Cardiac fibroblast (primary cell): ENCODE results near the gene SOX4.

ENCODE experiments used
- DNase-seq, 2 donors: peaks; one replicate each; pipeline versions ENCODE4 v3.0.0 to v3.0.0-alpha.2; 2010; ENCODE audit warnings: low read depth in 2 of 2
- H3K4me3 ChIP-seq, 2 donors: replicated peaks in 1 of 2; 1 replicate in 1 of 2; 2 replicates in 1 of 2; pipeline ENCODE4 v1.5.1; 2011; ENCODE audit warnings: low read depth in 2 of 2, low read length in 2 of 2, mild to moderate bottlenecking in 2 of 2, moderate library complexity in 1 of 2
- TF ChIP-seq, protein P1 (sequence below): IDR thresholded peaks from one replicate; pipeline ENCODE4 v1.5.1; 2011; ENCODE audit warnings: low read depth, mild to moderate bottlenecking, low read length, inconsistent platforms

Gene SOX4

DNA sequence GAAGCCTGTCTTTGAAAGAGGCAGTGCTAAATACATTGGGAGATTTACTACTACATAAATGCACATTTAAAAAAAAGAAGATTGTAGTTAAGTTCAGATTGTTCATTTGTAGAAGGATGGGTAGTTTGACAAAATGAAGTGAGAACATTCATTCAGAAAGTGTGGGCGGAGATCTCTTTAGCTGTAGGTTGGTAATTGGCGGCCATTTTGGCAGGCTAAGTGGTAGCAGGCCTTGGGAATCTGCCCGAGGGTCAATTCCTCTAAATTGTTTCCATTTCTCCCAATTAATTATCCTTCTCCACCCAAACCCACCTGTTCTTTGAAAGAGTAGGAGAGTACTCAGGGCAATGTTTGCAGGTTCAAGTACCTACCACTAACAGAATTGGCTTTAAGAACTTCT lies 17.9 kb downstream of the SOX4 start:
- TF ChIP-seq, protein P1, sequence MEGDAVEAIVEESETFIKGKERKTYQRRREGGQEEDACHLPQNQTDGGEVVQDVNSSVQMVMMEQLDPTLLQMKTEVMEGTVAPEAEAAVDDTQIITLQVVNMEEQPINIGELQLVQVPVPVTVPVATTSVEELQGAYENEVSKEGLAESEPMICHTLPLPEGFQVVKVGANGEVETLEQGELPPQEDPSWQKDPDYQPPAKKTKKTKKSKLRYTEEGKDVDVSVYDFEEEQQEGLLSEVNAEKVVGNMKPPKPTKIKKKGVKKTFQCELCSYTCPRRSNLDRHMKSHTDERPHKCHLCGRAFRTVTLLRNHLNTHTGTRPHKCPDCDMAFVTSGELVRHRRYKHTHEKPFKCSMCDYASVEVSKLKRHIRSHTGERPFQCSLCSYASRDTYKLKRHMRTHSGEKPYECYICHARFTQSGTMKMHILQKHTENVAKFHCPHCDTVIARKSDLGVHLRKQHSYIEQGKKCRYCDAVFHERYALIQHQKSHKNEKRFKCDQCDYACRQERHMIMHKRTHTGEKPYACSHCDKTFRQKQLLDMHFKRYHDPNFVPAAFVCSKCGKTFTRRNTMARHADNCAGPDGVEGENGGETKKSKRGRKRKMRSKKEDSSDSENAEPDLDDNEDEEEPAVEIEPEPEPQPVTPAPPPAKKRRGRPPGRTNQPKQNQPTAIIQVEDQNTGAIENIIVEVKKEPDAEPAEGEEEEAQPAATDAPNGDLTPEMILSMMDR = no peak

DNA sequence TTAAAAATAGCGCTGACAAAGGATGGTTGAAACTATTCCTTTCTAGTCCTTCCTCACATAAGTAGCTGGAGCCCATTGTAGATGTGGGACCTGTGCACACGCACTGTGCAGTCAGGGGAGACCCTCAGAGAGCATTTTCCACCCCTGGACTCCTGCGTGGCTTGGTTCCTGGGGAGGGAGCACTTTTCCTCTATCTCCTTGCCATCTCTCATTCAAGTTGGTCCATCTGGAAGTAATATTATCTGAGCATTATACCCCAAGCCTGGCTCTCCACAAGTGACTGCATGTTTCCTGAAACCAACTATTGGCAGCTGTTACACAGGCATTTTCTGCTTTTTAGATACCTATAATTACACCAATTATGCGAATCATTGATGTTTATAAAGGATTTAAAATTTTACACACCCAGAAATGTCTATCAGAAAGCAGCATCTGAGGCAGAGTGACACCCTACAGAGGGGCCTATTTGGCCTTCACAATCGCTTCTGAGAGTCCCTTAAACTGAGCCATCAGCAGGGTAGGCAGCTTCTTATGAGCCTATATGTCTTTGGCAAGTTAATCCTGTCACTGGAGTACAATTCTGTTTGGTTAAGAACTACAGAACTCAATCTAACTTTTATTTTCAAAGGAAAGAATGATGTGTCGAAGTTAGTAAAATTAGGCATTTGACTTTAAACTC lies 18.7 kb downstream of the SOX4 start:
- DNase-seq = no peak
- TF ChIP-seq, protein P1 = no peak
- H3K4me3 ChIP-seq = no peak overlapping the region

More for the DNA sequence above, 17.9 kb downstream of the SOX4 start:
- no peak for DNase-seq
- no peak overlapping the region for H3K4me3 ChIP-seq

DNA sequence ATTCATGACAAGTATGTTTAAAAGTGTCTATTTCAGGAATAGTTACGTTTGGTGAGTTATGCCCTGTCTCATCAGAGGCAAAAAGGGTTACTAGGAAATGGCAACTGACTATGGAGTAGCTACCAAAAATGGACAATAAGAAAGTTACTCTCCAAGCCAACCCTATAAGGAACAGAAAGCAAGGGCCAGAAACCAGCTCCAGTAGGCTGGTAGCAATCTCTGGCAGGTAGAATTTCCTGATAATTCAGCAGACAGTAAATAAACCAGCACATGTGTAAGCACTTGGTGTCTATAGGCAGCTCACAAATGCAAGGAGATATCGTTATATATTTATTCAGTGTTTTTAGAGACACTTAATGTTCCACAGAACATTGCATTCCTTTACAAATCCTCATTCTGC lies 20.3 kb downstream of the SOX4 start:
- TF ChIP-seq, protein P1 = no peak
- H3K4me3 ChIP-seq = no peak overlapping the region
- no peak for DNase-seq

DNA sequence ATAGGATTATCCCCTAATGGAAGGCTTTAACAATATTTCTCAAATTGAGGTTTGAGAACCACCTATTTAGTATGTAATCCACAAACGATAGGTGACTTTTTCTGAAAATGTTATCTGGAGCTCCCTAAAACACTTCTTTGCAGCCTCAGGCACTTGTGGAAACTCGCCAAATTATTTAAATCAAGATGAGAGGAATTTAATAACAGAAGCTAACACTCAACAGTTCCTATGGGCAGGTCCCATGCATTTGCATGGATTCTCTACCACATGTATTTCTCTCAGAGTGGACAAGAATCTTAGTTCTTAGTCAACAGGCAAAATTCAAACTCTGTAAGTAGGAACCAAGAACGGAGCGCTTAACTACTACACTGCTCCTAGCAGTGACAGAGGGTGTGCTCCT lies 20.7 kb downstream of the SOX4 start:
- TF ChIP-seq, protein P1 = no peak
- DNase-seq = no peak
- no peak overlapping the region for H3K4me3 ChIP-seq

DNA sequence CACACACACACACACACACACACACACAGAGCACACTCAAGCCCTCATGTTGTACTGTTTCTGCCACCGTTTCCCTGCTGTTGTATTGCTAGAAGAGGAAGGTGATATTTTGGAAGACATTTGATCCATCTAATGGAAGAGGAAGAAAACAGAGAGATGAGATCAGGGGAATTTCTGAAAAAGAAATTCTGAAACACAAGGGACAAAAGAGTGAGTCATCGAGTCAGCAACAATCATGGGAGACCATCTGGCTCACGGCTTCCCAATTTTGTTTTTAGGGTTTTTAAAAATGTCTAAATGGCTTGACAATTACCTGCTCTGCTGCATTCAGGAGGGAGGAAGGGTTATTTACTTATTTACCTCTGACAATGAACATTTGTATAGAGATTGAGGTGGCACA lies 22.0 kb downstream of the SOX4 start:
- no peak overlapping the region for H3K4me3 ChIP-seq
- peak in 1 of 2 donors; percentile 78 for DNase-seq
- TF ChIP-seq, protein P1 = no peak

DNA sequence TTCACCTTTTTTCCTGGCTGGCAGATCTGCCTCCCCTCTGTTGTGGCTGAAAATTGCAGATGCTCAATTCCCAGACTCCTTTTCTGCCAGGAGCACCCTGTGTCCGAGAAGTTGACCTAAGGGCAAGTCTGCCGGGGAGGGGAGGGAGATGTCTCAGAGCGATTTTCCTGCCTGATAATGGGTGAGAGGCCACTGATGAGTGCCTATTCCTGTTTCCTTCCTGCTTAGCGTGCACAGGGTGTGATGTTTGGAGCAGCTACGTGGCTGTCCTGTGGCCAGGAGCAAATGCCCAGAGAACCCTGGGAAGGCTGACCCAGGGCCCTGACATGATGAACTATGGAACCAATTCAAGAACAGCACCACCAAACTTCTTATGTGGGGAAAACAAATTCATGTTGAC lies 22.5 kb downstream of the SOX4 start:
- peak in 1 of 2 donors; percentile 34 for DNase-seq
- H3K4me3 ChIP-seq = no peak overlapping the region
- TF ChIP-seq, protein P1 = no peak

DNA sequence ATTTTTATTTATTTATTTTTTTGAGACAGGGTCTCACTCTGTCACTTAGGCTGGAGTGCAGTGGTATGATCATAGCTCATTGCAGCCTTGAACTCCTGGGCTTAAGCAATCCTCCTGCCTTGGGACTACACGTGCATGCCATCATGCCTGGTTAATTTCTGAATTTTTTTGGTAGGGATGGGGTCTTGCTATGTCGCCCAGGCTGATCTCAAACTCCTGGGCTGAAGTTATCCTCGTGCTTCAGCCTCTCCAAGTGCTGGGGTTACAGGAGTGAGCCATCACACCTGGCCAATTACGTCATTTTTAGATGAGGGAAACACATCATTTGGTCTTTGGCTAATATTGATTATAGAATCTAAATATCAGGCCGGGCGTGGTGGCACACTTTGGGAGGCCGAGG lies 32.1 kb downstream of the SOX4 start:
- no peak for DNase-seq
- TF ChIP-seq, protein P1 = no peak

More for the DNA sequence above, 32.1 kb downstream of the SOX4 start:
- no peak overlapping the region for H3K4me3 ChIP-seq
